Esophagus muscularis mucosa (tissue), 4 donors: ENCODE data around the gene CCDC158. TPM values are rescaled to one million over a fixed set of nuclear protein-coding genes. Genes with fewer than 3 reads are reported as not detected.

Experiments
- DNase-seq: peaks from one replicate; pipeline ENCODE4 v3.0.0-alpha.2; 2017; ENCODE audit errors: extremely low spot score
- H3K27ac ChIP-seq, 4 donors: fragments of 200-600 bp; sonication (generic); replicated peaks in 1 of 4; 1 replicate in 3 of 4; 2 replicates in 1 of 4; pipeline ENCODE4 v1.5.1; 2016 to 2019; ENCODE audit warnings: mild to moderate bottlenecking in 1 of 4
- H3K27me3 ChIP-seq, 4 donors: fragments of 200-600 bp; sonication (generic); one replicate each; pipeline versions ENCODE4 v1.5.1 to v1.6.0; 2016 to 2019
- H3K36me3 ChIP-seq, 4 donors: fragments of 200-600 bp; sonication (generic); one replicate each; pipeline ENCODE4 v1.5.1; 2016 to 2019
- H3K4me1 ChIP-seq, 4 donors: fragments of 200-600 bp; sonication (generic); one replicate each; pipeline ENCODE4 v1.5.1; 2016 to 2019
- H3K4me3 ChIP-seq, 4 donors: fragments of 200-600 bp; sonication (generic); 1 replicate in 2 of 4; 2 replicates in 2 of 4; pipeline ENCODE4 v1.5.1; 2016 to 2019; ENCODE audit warnings: mild to moderate bottlenecking in 4 of 4, moderate library complexity in 1 of 4
- H3K9me3 ChIP-seq, 4 donors: fragments of 200-600 bp; sonication (generic); 1 replicate in 3 of 4; 2 replicates in 1 of 4; pipeline ENCODE4 v1.5.1; 2016 to 2019
- EP300 ChIP-seq: sonication (generic); formaldehyde crosslinking; IDR thresholded peaks from one replicate; pipeline ENCODE4 v1.6.1; 2017; ENCODE audit warnings: antibody characterized with exemption
- POLR2A ChIP-seq: fragments of 450-650 bp; IDR thresholded peaks from one replicate; pipeline ENCODE4 v1.6.1; 2017; ENCODE audit warnings: antibody characterized with exemption, moderate library complexity, mild to moderate bottlenecking, low read depth
- POLR2AphosphoS5 ChIP-seq, 2 donors: sonication (generic); formaldehyde crosslinking; IDR thresholded peaks; one replicate each; pipeline ENCODE4 v1.6.1; 2017; ENCODE audit warnings: antibody characterized with exemption in 2 of 2
- WGBS: methylation state at CpG from one replicate; pipeline ENCODE4 v1.1.5; 2018; 5-methylcytosine and 5-hydroxymethylcytosine counted together
- intact Hi-C: fragments of 100-400 bp; cut with DNase I; formaldehyde crosslinking; loops from one replicate; pipeline ENCODE4 v1.15.1; 2023
- total RNA-seq, 4 donors: library from RNA; depleted of rRNA; stranded (reverse); fragments of >200 nt; gene quantifications; one replicate each; pipeline versions ENCODE4 v1.1.0 to v1.2.1, GENCODE V29; 2016
- TF ChIP-seq, protein P1 (sequence below), 3 experiments: fragments of 200-600 bp in 2 of 3; fragments of 450-650 bp in 1 of 3; sonication (generic) in 2 of 3; IDR thresholded peaks; one replicate each; pipeline ENCODE4 v1.5.1; 2017 to 2019; ENCODE audit warnings: antibody characterized with exemption in 3 of 3, mild to moderate bottlenecking in 2 of 3, moderate library complexity in 1 of 3

CCDC158 gene
- total RNA-seq, 4 donors from 2014 or later: 0.66 to 1.8 (median 1.3) TPM

DNA sequence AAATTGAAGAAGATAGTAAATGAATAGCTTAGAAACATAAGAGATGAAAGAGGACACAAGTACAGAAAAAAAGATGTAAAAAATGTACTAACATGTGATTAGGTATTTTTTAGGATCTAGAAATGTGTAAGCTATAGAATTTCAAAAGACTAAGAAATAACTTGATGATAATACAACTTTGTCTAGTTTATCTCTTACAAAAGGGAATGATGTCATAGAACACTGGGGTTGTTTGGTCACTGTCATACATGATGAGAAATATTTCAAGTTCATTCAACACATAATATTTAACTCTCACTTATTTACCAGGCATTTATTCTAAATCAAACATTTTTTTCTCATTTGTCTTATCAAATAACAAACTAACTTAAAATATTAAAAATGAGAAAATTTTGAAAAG is 95.9 kb downstream of the CCDC158 start:
- intact Hi-C loops: no loop called here
- H3K9me3 ChIP-seq: peaks cover 0 to 23% (median 14%) of the 10 kb centered on the region in 4 donors
- no peak overlapping the region for H3K27ac ChIP-seq
- H3K27me3 ChIP-seq: no peaks in the 10 kb centered on the region
- H3K4me1 ChIP-seq: no peaks in the 10 kb centered on the region
- TF ChIP-seq EP300 (no peak), POLR2A (no peak), POLR2AphosphoS5 (IDR thresholded peaks at IDR 0.05) (no peak)
- TF ChIP-seq, protein P1, sequence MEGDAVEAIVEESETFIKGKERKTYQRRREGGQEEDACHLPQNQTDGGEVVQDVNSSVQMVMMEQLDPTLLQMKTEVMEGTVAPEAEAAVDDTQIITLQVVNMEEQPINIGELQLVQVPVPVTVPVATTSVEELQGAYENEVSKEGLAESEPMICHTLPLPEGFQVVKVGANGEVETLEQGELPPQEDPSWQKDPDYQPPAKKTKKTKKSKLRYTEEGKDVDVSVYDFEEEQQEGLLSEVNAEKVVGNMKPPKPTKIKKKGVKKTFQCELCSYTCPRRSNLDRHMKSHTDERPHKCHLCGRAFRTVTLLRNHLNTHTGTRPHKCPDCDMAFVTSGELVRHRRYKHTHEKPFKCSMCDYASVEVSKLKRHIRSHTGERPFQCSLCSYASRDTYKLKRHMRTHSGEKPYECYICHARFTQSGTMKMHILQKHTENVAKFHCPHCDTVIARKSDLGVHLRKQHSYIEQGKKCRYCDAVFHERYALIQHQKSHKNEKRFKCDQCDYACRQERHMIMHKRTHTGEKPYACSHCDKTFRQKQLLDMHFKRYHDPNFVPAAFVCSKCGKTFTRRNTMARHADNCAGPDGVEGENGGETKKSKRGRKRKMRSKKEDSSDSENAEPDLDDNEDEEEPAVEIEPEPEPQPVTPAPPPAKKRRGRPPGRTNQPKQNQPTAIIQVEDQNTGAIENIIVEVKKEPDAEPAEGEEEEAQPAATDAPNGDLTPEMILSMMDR (IDR thresholded peaks at IDR 0.05): no peak
- DNase-seq: no peak
- no peaks in the 10 kb centered on the region for H3K36me3 ChIP-seq
- no peak overlapping the region for H3K4me3 ChIP-seq

DNA sequence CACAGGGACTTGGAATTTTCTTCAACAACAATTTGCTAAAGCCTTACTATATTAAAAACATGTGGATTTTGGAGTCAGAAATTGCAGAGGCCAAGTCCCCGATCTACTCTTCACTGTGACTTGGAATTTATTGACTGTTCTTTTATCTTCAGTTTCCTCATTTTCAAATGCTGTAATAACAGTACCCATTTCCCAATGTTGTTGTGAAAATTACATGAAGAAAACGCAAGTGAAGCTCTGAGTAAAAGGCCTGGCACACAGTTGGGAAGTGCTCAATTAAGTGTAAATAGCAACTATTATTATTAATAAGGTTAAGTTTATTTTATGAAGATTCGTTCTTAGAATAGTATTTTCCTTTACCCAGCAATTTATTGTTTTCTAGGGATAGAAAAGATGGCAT is 98.7 kb downstream of the CCDC158 start:
- no peak for TF ChIP-seq POLR2AphosphoS5 (IDR thresholded peaks at IDR 0.05)
- no peak for TF ChIP-seq EP300
- no peak for TF ChIP-seq POLR2A
- TF ChIP-seq, protein P1 (IDR thresholded peaks at IDR 0.05): no peak
- Histone ChIP-seq H3K4me1 (no peaks in the 10 kb centered on the region), H3K36me3 (no peaks in the 10 kb centered on the region), H3K27me3 (no peaks in the 10 kb centered on the region), H3K27ac (no peak overlapping the region), H3K9me3 (peaks cover 0 to 19% (median 13%) of the 10 kb centered on the region in 4 donors), H3K4me3 (no peak overlapping the region)
- WGBS: 81% methylated on average over 3 of the region's 3 CpGs
- intact Hi-C loops: no loop called here
- no peak for DNase-seq

DNA sequence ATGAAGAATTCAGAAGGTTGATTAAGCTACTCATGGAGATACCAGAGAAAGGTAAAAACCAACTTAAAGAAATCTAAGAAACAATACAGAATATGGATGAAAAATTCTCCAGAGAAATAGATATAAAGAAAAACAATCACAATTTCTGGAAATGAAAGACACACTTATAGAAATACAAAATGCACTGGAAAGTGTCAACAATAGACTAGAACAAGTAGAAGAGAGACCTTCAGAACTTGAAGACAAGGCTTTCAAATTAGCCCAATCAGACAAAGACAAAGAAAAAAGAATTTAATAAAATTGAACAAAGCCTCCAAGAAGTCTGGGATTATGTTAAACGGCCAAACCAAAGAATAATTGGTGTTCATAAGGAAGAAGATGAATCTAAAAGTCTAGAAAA is 104.8 kb downstream of the CCDC158 start:
- Histone ChIP-seq H3K27me3 (no peaks in the 10 kb centered on the region), H3K4me3 (no peak overlapping the region), H3K27ac (no peak overlapping the region), H3K4me1 (peaks cover 0 to 8% (median 2%) of the 10 kb centered on the region in 4 donors), H3K9me3 (peaks cover 0 to 7% (median 3%) of the 10 kb centered on the region in 4 donors), H3K36me3 (no peaks in the 10 kb centered on the region)
- TF ChIP-seq, protein P1 (IDR thresholded peaks at IDR 0.05): no peak
- no peak for TF ChIP-seq POLR2AphosphoS5 (IDR thresholded peaks at IDR 0.05)
- TF ChIP-seq POLR2A: no peak
- TF ChIP-seq EP300: no peak
- 94% methylated on average over 1 of the region's 1 CpG for WGBS
- intact Hi-C loops: no loop called here
- DNase-seq: no peak

DNA sequence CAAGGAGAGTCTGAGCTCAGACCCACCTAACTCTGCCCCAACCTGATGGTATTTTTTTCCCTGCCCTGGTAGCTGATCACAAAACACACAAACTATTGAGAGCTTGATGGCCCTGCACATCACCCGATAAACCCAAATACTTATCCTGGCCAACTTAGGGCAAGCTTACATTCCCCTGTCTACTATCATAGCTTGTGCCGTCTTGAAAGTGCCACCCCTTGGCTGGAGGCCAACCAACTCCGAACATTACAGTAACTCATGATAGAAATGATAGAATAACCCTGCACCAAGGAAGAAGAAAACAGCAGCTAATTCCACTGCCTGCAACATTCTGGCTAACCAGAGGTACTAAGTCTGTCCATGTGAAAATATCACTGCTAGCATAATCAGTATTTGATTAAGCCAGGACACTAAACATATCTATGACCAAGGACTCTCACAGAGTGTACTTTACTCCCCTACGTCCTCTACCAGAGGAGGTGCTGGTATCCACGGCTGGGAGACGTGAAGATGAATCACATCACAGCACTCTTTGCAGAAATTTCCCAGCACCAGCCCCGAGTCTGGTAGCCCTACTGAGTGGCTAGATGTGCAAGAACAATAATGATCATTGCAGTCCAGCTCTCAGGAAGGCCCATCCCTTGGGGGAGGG is 105.5 kb downstream of the CCDC158 start:
- intact Hi-C loops: no loop called here
- 82% methylated on average over 7 of the region's 7 CpGs for WGBS

More for the DNA sequence above, 105.5 kb downstream of the CCDC158 start:
- no peak overlapping the region for H3K27ac ChIP-seq
- peaks cover 0 to 12% (median 5%) of the 10 kb centered on the region in 4 donors for H3K4me1 ChIP-seq
- H3K27me3 ChIP-seq: no peaks in the 10 kb centered on the region
- H3K9me3 ChIP-seq: peaks cover 0 to 7% (median 2%) of the 10 kb centered on the region in 4 donors
- H3K36me3 ChIP-seq: peaks cover 0 to 4% (median 2%) of the 10 kb centered on the region in 4 donors
- TF ChIP-seq EP300 (no peak), POLR2AphosphoS5 (IDR thresholded peaks at IDR 0.05) (no peak), POLR2A (no peak)
- TF ChIP-seq, protein P1 (IDR thresholded peaks at IDR 0.05): no peak
- no peak for DNase-seq
- H3K4me3 ChIP-seq: no peak overlapping the region
